Liver (tissue), 3 donors: ENCODE data around the gene BNC2.
"Not testable (repeated sequence)": the region's sequence is repeated elsewhere in the genome, so short reads cannot be mapped to it uniquely, and the experiment has no call there.

Experiments used
- CTCF ChIP-seq: fragments of 150-350 bp; IDR thresholded peaks from 2 replicates; pipeline ENCODE4 v1.5.1; 2017; ENCODE audit warnings: improper control_type of control experiment, low read depth, low read length; ENCODE audit not compliant: missing input control
- MAX ChIP-seq: IDR thresholded peaks from 2 replicates; pipeline ENCODE4 v1.6.1; 2016; ENCODE audit warnings: antibody characterized with exemption
- TF ChIP-seq, protein P1 (sequence below): IDR thresholded peaks from 2 replicates; pipeline ENCODE4 v1.6.1; 2016; ENCODE audit warnings: antibody characterized with exemption
- donor health status: healthy.
- donor health status: healthy.

DNA sequence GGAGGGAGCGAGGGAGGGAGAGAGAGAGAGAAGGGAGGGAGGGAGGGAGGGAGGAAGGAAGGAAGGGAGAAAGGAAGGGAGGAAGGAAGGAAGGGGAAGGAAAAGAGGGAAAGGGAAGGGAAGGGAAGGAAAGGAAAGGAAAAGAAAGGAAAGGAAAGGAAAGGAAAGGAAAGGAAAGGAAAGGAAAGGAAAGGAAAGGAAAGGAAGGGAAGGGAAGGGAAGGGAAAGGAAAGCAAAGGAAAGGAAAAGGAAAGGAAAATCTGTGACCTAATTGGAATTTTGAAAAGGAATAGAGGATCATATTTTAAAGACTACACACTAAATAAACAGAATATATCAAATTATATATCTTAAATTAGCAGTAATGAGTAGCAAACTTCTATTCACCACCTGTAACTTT lies 330.8 kb downstream of the BNC2 start:
- TF ChIP-seq CTCF, MAX: not testable (repeated sequence)
- TF ChIP-seq, protein P1, sequence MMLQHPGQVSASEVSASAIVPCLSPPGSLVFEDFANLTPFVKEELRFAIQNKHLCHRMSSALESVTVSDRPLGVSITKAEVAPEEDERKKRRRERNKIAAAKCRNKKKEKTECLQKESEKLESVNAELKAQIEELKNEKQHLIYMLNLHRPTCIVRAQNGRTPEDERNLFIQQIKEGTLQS: not testable (repeated sequence)
